ENCODE results near the gene SCG2. TPM values are rescaled to one million over a fixed set of nuclear protein-coding genes. Genes with fewer than 3 reads are reported as not detected.

SCG2 gene
- polyA plus RNA-seq (ENCODE audit: insufficient read length in 3 of 3): under 1 TPM; 0.40 to 0.82 (median 0.54) TPM
- long read RNA-seq, donor 1, partial matches to known transcripts: 0 of 1 reads
- long read RNA-seq, donor 1, other reads (novel, unspliced or antisense): 0 of 1 reads
- long read RNA-seq, donor 2: 0 reads
- long read RNA-seq, donor 3: 0 reads
- long read RNA-seq, donor 4, partial matches to known transcripts: 0 of 1 reads
- long read RNA-seq, donor 4, other reads (novel, unspliced or antisense): 0 of 1 reads
- long read RNA-seq, donor 5: 0 reads
- long read RNA-seq, donor 6: 0 reads
- long read RNA-seq, donor 7: 0 reads
- long read RNA-seq, donor 8: 0 reads
- long read RNA-seq, donor 9: 0 reads
- long read RNA-seq, donor 10: 0 reads
- long read RNA-seq, donor 11: 0 reads
- long read RNA-seq, donor 12, partial matches to known transcripts: 0 of 1 reads
- long read RNA-seq, donor 12, other reads (novel, unspliced or antisense): 0 of 1 reads
- long read RNA-seq, donor 13: 0 reads
- long read RNA-seq, donor 14: 0 reads
- long read RNA-seq, donor 15, transcript SCG2-201 (2 exons, 2,576 nt): major isoform, 17 of 28 reads
- long read RNA-seq, donor 15, partial matches to known transcripts: 11 of 28 reads
- long read RNA-seq, donor 15, other reads (novel, unspliced or antisense): 0 of 28 reads
- long read RNA-seq, donor 16: 0 reads

GRCh38 chr2:223601932-223602666, at the start of gene SCG2:
SCG2 (minus strand) TSS chr2:223602361; CDS start chr2:223599282, 3,079 bp downstream.
- peak; percentile 86 for DNase-seq

- no peak for DNase-seq
Measured at GRCh38 chr2:223649554-223650533, 47.7 kb upstream of the SCG2 start.

GRCh38 chr2:223648755-223649154, 46.6 kb upstream of the SCG2 start:
- no peak for DNase-seq

- DNase-seq: no peak
Measured at GRCh38 chr2:223647258-223647952, 45.2 kb upstream of the SCG2 start.

- no peak for DNase-seq
Measured at GRCh38 chr2:223644136-223644535, 42.0 kb upstream of the SCG2 start.

GRCh38 chr2:223643309-223643708, 41.1 kb upstream of the SCG2 start:
- no peak for DNase-seq

GRCh38 chr2:223642506-223642905, 40.3 kb upstream of the SCG2 start:
- no peak for DNase-seq

GRCh38 chr2:223641082-223641481, 38.9 kb upstream of the SCG2 start:
- DNase-seq: peak; percentile 19

- DNase-seq: no peak
Measured at GRCh38 chr2:223635080-223635479, 32.9 kb upstream of the SCG2 start.

- no peak for DNase-seq
Measured at GRCh38 chr2:223634238-223634637, 32.1 kb upstream of the SCG2 start.

- DNase-seq: no peak
Measured at GRCh38 chr2:223633656-223634055, 31.5 kb upstream of the SCG2 start.

GRCh38 chr2:223632826-223633225, 30.7 kb upstream of the SCG2 start:
- no peak for DNase-seq

GRCh38 chr2:223626716-223627115, 24.6 kb upstream of the SCG2 start:
- DNase-seq: no peak

- no peak for DNase-seq
Measured at GRCh38 chr2:223625652-223626051, 23.5 kb upstream of the SCG2 start.

- DNase-seq: peak; percentile 21
Measured at GRCh38 chr2:223621901-223622300, 19.7 kb upstream of the SCG2 start.

GRCh38 chr2:223619486-223620129, 17.4 kb upstream of the SCG2 start:
- DNase-seq: no peak

GRCh38 chr2:223618172-223619035, 16.2 kb upstream of the SCG2 start:
- no peak for DNase-seq

GRCh38 chr2:223614534-223614933, 12.4 kb upstream of the SCG2 start:
- no peak for DNase-seq
